Ovary (tissue), 9 donors: ENCODE data around the gene LRCH1. TPM values are rescaled to one million over a fixed set of nuclear protein-coding genes. Genes with fewer than 3 reads are reported as not detected.

Source experiments
- DNase-seq, 5 donors: peaks; one replicate each; pipeline ENCODE4 v3.0.0-alpha.2; 2019 to 2020
- H3K27ac ChIP-seq, 2 donors: fragments of 200-600 bp; one replicate each; pipeline versions ENCODE4 v1.5.1 to v1.8.0; 2019 to 2022
- H3K27me3 ChIP-seq: fragments of 200-600 bp; one replicate; pipeline ENCODE4 v1.8.0; 2022
- H3K36me3 ChIP-seq: fragments of 200-600 bp; sonication (generic); one replicate; pipeline ENCODE4 v1.5.1; 2019
- H3K4me1 ChIP-seq: one replicate; pipeline ENCODE4 v1.8.1; 2013; ENCODE audit warnings: mild to moderate bottlenecking, moderate library complexity; ENCODE audit not compliant: insufficient read depth
- H3K4me3 ChIP-seq: fragments of 200-600 bp; sonication (generic); one replicate; pipeline ENCODE4 v1.5.1; 2017
- H3K9me3 ChIP-seq, 2 donors: fragments of 200-600 bp in 1 of 2; sonication (generic) in 1 of 2; one replicate each; pipeline versions ENCODE4 v1.5.1 to v1.8.1; 2013 to 2019; ENCODE audit warnings: mild to moderate bottlenecking in 1 of 2, moderate library complexity in 1 of 2
- CTCF ChIP-seq, 3 donors: fragments of 450-650 bp in 2 of 3; fragments of 200-600 bp in 1 of 3; IDR thresholded peaks; one replicate each; pipeline versions ENCODE4 v1.5.1 to v1.8.0; 2016 to 2022; ENCODE audit warnings: antibody characterized with exemption in 3 of 3, mild to moderate bottlenecking in 1 of 3
- EP300 ChIP-seq: sonication (generic); formaldehyde crosslinking; IDR thresholded peaks from one replicate; pipeline ENCODE4 v1.6.1; 2017; ENCODE audit warnings: antibody characterized with exemption
- POLR2A ChIP-seq: fragments of 450-650 bp; IDR thresholded peaks from one replicate; pipeline ENCODE4 v1.6.1; 2017; ENCODE audit warnings: antibody characterized with exemption, mild to moderate bottlenecking, moderate library complexity
- WGBS, 3 donors: extraction: QIAGEN DNeasy Blood & Tissue Kit in 1 of 3; methylation state at CpG; one replicate each; pipeline versions ENCODE4 v1.1.5 to v1.1.7; 2013 to 2017; 5-methylcytosine and 5-hydroxymethylcytosine counted together
- intact Hi-C, 4 donors: fragments of 100-400 bp; cut with DNase I; formaldehyde crosslinking; loops; one replicate each; pipeline versions ENCODE4 v1.11.0 to v1.15.1; 2022 to 2023
- polyA plus RNA-seq, 2 donors: library from polyadenylated mRNA; stranded (reverse); fragments of 200-250 nt in 1 of 2; fragments of 350-450 nt in 1 of 2; fragmentation: Illumina TruSeq in 1 of 2; extraction: RNeasy Lipid Tissue Mini Kit (QIAGEN cat#74804) in 1 of 2; gene quantifications; one replicate each; pipeline ENCODE4 v1.2.3, GENCODE V29; 2013 to 2014
- total RNA-seq, 7 donors: library from RNA; depleted of rRNA in 2 of 7; stranded (reverse); fragments of >200 nt in 2 of 7; fragmentation: NEBNext Ultra II Directional in 3 of 7; extraction: Animal tissue kit (Norgen Biotek cat#: 25700) in 3 of 7; gene quantifications; one replicate each; pipeline versions ENCODE4 v1.1.0 to v1.2.4, GENCODE V29; 2016 to 2023
- donor health status: DM: no; HTN: no; CAD: no; lungs with moderate emphysema.
- donor health status: DM: no; HTN: no; CAD: no.
- donor health status: Bipolar disorder and iron deficiency.
- donor health status: DM: yes; HTN: yes; CAD: no.
- donor health status: DM: no; HTN: no; CAD: no.
- donor health status: DM: yes; HTN: yes; CAD: no.

The LRCH1 gene
- total and polyA plus RNA-seq, 9 donors: 7.6 to 19.3 (median 15.8) TPM

- TF ChIP-seq EP300 (no peak), CTCF (IDR thresholded peaks at IDR 0.05) (no peak), POLR2A (no peak)
- intact Hi-C loops: no loop called here
- no peaks in the 10 kb centered on the region for H3K9me3 ChIP-seq
- no peaks in the 10 kb centered on the region for H3K27me3 ChIP-seq
- DNase-seq: no peak
- H3K4me1 ChIP-seq: peaks cover 11% of the 10 kb centered on the region
- WGBS, 3 donors: 47 to 48% (median 48%) methylated on average over 2 of the region's 2 CpGs
- no peak overlapping the region for H3K4me3 ChIP-seq
- no peak overlapping the region for H3K27ac ChIP-seq
- no peaks in the 10 kb centered on the region for H3K36me3 ChIP-seq
These were observed 83.5 kb downstream of the LRCH1 start for GRCh38 chr13:46636451-46636850.

GRCh38 chr13:46637213-46637612 is 84.2 kb downstream of the LRCH1 start:
- TF ChIP-seq EP300: no peak
- no peak for TF ChIP-seq CTCF (IDR thresholded peaks at IDR 0.05)
- no peak for TF ChIP-seq POLR2A
- no peaks in the 10 kb centered on the region for H3K27me3 ChIP-seq
- intact Hi-C loops: no loop called here
- no peak overlapping the region for H3K27ac ChIP-seq
- no peaks in the 10 kb centered on the region for H3K36me3 ChIP-seq
- H3K9me3 ChIP-seq: no peaks in the 10 kb centered on the region
- no peak for DNase-seq
- H3K4me3 ChIP-seq: no peak overlapping the region
- 94 to 99% (median 97%) methylated on average over 4 of the region's 4 CpGs for WGBS, 3 donors
- peaks cover 15% of the 10 kb centered on the region for H3K4me1 ChIP-seq

- Histone ChIP-seq H3K4me3 (no peak overlapping the region), H3K9me3 (no peaks in the 10 kb centered on the region), H3K4me1 (peaks cover 19% of the 10 kb centered on the region), H3K27ac (no peak overlapping the region), H3K36me3 (no peaks in the 10 kb centered on the region), H3K27me3 (no peaks in the 10 kb centered on the region)
- DNase-seq: no peak
- 48 to 51% (median 50%) methylated on average over 2 of the region's 2 CpGs for WGBS, 3 donors
- intact Hi-C loops: no loop called here
- TF ChIP-seq CTCF (IDR thresholded peaks at IDR 0.05) (no peak), EP300 (no peak), POLR2A (no peak)
These were observed 85.3 kb downstream of the LRCH1 start for GRCh38 chr13:46638262-46638661.

- 30 to 39% (median 32%) methylated on average over 5 of the region's 5 CpGs for WGBS, 3 donors
- no peak overlapping the region for H3K27ac ChIP-seq
- TF ChIP-seq EP300 (no peak), POLR2A (no peak), CTCF (IDR thresholded peaks at IDR 0.05) (no peak)
- DNase-seq: no peak
- intact Hi-C loops: no loop called here
- H3K4me3 ChIP-seq: no peak overlapping the region
- no peaks in the 10 kb centered on the region for H3K36me3 ChIP-seq
- H3K4me1 ChIP-seq: peaks cover 22% of the 10 kb centered on the region
- H3K9me3 ChIP-seq: no peaks in the 10 kb centered on the region
- H3K27me3 ChIP-seq: no peaks in the 10 kb centered on the region
These were observed 86.3 kb downstream of the LRCH1 start for GRCh38 chr13:46639033-46639981.
